CD4-positive, alpha-beta T cell treated with Interleukin-2 at 100 ng/mL for 4 hours (primary cell): Measurements from ENCODE around the gene CEMP1.
A peak's percentile ranks its signal among the peaks of the same experiment; 100 is the strongest.
"Not testable (repeated sequence)": the region's sequence is repeated elsewhere in the genome, so short reads cannot be mapped to it uniquely, and the experiment has no call there.

ENCODE experiments used
- DNase-seq: peaks from one replicate; pipeline ENCODE4 v3.0.0-alpha.2; 2020; ENCODE audit warnings: low spot score

Gene CEMP1

DNA sequence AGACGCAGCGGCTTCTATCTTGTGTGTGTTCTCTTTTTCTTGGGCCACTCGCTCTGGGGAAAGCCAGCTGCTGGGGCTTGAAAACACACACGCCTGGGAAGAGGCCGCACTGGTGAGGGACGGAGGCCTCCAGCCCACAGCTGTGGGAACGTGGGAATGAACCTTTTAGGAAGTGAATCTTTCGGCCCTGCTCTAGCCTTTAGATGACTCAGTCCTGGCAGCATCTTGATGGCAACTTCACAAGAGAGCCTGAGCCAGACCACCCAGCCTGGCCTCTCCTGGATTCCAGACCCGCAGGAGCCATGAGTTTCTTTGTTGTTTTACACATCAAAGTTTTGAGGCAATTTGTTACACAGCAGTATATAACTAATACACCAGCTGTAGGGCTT is 4.4 kb upstream of the CEMP1 start:
- no peak for DNase-seq

DNA sequence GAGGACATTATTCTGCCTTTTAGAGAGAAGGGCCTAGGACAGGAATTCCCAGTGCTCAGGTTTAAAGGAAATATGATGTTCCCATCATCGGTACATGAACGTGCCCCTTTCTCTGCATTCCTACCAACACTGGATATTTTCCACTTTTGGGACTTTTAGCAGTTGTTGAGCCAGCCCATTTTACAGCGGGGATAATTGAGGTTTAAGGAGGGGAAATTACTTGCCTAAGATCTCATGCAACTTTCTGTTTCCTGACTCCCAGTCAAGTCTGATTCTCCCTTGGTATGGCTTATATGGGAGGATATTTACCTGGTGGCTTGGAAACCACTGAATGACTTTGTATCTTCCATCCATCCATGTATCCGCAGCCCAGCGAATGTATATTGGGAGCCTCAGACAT is 3.1 kb upstream of the CEMP1 start:
- not testable (repeated sequence) for DNase-seq

DNA sequence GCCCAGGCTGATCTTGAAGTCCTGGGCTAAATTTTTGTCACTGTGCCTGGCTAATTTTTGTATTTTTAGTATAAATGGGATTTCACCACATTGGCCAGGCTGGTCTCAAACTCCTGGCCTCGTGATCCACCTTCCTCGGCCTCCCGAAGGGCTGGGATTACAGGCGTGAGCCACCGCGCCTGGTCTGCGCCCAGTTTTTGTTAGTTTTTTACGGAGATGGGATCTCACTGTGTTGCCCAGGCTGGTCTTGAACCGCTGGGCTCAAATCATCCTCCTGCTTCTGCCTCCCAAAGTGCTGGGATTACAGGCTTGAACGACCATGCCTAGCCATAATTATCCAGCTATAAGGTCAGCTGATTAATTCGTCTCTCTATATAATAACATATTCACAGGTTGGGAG is 2.7 kb upstream of the CEMP1 start:
- DNase-seq = no peak

DNA sequence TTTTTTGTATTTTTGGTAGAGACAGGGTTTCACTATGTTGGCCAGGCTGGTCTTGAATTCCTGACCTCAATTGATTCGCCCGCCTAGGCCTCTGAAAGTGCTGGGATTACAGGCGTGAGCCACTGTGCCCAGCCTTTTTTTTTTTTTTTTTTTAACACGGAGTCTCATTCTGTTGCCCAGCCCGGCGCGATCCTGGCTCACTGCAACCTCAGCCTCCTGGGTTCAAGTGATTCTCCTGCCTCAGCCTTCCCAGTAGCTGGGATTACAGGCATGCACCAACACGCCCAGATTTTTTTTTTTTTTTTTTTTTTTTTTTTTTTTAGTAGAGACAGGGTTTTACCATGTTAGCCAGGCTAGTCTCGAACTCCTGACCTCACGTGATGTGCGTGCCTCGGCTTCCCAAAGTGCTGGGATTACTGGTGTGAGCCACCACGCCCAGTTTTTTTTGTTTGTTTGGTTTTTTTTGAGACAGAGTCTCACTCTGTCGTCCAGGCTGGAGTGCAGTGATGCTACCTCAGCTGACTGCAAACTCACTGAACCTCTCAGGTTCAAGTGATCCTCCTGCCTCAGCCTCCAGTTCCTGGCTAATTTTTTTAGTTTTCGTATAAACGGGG is 2.0 kb upstream of the CEMP1 start:
- DNase-seq = not testable (repeated sequence)

DNA sequence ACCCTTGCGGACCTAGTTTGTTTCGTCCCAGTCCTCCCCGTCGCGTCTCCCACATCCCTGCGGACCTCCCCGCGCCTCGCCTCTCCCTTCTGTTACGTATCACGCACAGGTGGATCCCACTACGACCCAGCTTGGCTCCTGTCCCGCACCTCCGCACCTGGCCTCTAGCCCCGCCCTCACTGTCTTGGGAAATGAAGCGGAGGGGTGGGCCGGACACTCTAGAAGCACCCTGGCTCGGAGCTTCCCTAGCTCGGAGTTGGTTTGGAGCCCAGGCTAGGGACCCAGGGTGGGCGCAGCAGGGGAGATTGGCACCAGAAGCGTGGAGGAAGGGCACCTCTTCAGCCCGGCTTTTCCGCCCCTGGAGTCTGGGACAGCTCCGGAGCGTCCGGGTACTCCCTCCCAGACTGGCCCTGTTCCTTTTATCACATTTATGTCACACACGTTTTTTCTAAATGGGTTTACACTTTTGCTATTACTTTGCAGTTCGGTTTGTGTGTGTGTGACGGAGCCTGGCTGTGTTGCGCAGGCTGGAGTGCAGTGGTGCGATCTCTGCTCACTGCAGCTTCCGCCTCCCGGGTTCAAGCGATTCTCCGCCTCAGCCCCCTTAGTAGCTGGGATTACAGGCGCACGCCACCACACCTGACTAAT is 1.4 kb upstream of the CEMP1 start:
- peak; percentile 67 for DNase-seq

DNA sequence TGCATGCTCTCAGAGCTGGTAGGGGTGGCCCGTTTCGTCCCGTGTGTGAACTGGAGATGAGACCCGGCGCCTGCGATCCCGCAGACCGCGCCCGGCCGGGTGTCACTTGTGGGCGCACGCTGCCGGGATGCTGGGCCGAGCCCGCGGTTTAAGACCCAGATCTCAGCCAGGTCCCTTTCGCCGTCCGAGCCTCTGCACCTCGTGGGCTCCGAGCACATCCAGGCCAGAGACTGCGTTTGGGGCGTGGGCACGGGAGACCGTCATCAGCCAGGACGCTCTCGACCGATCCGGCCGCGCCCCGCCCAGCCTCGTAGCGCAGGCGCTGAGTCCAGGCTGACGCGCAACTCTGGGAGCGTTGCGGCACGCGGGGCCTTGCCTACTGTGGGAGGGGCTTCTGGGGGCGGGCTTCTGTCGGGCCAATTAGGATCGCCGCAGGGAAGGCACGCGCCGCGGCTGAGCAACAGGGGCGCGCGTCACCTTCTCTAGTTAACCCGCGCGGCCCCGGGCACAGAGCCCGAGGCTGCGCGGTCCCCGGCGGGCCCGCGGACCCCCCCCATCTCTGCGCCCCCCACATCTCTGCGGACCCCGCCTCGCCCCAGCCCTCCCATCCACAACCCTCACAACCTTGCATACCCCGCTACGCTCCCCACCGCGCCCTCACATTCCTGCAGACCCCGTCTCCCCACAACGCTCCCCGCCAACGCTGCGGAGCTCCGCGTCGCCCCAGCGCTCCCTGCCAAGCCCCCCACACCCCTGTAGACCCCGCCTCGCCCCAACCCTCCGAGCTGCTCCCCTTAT is 687 bp upstream of the CEMP1 start:
- DNase-seq = peak; percentile 97

DNA sequence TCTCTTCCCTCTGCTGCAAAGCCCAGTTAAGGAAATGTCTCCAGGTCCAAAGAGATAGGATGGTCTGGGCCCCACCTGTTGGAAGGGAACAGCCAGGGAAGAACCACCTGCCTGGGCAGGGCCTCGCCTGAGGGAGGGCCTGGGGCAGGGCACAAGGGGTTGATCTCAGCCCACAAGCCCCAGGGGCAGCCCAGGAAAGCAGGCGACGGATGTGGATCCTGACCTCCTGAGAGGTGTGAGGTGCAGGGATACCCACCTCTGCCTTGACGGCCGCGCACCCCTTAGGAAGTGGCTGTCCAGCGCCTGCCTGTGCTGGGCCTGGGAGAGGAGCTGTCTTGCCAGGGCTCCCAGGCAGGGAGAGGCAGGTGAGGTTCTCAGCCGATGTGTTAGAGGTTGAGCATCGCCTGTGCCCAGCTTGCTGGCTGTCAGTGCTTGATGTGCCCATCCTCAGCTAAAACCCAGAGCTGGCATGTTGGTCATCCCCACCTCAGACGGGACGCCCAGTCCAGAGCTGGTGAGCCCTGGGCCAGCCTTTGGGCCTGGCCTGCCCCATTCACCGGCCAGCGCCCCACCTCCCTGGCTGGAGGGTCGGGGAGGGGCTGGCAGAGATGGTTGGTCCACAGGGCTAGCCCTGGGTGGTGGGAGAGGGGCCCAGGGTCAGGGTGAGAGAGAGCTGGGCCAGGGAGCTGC is 434 bp downstream of the CEMP1 start:
- no peak for DNase-seq

DNA sequence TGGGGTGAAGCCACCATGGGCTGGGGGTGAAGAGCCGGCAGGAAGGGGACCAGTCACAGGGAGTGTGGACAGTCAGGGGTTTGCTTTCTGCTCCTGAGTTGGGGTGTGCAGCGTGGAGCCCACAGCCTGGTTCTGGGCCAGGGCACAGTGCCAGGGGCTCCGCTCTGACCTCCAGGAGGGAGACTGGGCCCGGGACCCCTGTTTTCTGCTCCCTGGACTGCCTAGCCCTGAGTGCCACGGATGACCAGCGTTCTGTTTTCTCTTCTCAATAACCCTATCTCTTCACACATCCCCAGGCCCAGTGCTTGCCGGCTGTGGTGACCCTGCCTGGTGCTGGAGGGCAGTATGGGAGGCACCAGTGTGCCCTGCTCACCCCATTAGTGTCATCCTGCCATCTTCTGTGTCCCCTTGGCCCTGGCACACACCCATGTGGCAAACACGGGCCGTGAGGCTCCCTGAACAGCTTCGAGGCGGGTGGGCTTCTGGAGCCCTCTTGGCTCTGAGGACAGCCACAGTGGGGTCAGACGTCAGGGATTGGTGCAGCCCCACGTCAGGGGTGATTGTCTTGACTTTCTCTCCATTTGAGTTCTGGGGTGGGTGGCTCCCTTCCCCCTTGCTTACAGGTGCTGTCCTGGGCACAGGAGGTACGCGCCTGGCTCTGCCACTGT is 1.1 kb downstream of the CEMP1 start:
- no peak for DNase-seq

DNA sequence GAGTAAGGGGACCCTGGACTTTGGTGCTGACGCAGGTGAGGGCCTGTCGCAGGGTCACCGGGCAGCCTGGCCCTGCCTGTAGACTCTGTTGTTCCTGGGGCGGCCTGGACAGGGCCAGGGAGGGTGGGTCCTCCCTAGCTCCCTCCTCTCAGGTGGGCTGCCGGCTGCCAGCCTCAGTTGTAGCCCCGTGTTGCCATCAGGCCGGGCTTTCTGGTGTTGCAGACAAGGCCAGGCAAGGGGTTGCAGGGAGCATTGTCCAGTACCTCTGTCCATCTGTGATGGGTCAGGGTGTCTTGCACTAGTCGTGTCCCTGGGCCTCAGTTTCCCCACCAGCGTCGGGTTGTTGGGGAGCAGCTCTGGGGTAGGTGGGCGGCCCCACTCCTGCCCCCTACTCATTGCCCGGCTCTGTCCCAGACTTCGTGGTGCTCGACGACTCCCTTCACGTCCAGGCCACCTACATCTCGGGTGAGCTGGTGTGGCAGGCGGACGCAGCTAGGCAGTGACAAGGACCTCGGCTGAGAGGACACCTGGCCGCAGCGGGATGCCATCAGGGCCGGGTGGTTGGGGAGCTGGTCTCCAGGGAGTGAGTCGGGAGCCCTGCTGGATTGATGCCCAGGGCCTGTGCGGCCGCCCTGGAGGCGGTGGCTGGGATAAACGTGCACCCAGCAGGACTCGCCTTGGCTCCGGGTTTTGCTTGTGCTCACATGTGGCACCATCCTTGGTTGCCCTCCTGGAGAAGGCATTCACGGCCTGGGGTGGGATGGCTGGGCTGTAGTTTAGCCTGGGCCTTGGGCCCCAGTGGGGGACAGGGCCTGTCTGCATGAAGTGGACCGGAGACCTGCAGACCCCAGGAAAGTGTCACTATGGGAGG is 1.9 kb downstream of the CEMP1 start:
- no peak for DNase-seq

DNA sequence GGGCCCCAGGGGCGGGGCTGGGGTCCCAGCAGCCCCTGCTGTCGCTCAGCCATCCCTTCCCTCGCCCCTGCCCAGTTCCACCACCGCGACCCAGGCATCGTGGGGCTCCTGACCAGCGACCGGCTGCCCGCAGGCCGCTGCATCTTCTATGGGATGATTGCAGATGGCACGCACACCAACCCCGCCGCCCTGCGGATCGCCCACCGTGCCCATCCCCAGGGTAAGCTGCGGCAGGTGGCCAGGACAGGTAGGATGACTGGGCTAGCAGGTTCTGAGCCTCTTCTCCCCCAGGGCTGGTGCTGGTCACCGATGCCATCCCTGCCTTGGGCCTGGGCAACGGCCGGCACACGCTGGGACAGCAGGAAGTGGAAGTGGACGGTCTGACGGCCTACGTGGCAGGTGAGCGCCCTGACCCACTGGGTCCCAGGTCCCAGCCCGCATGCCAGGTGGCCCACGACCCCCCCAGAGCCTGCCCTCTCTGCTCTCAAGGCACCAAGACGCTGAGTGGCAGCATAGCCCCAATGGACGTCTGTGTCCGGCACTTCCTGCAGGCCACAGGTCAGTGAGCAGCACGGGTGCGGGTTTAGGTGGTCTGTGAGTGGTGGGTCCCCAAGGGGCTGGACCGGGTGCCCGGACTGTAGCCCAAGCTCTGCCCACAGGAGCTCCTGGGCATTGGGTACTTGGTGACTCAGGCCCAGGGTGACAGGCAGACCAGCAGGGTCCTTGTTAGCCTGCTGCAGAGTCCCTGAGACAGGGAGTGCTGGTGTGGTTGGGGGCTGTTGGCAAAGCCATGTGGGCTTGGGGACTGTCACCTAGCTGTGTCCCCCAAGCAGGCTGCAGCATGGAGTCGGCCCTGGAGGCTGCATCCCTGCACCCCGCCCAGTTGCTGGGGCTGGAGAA is 2.8 kb downstream of the CEMP1 start:
- no peak for DNase-seq

DNA sequence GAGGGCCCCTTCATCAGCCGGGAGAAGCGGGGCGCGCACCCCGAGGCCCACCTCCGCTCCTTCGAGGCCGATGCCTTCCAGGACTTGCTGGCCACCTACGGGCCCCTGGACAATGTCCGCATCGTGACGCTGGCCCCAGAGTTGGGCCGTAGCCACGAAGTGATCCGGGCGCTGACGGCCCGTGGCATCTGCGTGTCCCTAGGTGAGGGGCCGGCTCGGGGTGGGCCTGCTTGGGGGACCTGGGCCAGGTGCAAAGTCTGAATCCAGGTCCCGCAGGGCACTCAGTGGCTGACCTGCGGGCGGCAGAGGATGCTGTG is 3.5 kb downstream of the CEMP1 start:
- no peak for DNase-seq

DNA sequence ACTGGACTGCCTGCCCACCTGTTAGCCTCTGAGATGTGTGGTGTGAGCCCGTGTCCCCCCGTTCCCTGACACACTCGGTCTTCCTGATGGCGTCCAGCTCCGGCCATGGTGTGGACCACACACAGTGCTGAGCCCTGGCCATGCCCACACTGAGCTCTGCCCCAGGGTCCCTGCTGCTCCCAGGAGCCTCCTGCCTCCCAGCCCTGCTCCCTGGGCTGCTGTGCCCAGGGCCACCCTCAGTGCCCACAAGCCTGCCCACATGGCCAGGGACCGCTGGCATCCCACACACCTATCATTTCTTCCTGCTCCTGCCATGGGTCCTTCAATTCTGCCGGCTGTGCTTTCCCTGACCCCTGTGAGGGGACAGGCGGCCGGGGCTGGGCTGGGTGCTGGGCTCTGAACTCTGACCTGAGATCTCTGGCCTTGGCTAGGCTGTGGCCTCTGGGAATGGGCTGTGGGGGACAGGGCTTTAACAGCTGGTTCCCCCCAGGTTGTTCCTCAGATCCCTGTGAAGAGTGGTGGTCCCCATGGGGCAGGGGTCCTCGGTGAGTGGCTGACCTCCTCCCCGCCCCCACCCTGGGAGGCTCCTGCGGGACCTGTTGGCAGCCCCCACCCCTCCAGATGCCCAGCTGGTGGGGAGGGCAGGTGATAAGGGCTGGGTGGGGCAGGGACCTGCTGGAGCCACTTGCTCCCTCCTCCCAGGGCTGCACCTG is 4.0 kb downstream of the CEMP1 start:
- DNase-seq = no peak

DNA sequence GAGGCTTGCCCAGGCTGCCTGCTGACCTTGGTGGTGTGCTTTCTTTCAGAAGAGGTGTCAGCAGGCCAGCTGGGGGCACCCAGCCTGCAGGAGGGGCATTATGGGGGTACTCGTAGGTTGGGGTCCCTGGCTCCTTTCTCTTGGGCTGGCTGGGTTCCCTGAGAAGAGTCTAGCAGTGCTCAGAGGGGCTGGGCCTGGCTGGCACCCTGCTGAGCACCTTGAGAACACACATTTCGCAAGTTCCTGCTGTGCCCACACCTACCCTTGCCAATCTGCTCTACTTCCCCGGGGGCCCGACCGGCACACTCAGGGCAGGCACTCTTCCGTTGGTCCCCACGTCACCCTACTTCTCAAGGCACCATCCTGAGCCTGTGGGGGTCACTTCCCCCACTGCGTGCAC is 5.1 kb downstream of the CEMP1 start:
- DNase-seq = no peak

DNA sequence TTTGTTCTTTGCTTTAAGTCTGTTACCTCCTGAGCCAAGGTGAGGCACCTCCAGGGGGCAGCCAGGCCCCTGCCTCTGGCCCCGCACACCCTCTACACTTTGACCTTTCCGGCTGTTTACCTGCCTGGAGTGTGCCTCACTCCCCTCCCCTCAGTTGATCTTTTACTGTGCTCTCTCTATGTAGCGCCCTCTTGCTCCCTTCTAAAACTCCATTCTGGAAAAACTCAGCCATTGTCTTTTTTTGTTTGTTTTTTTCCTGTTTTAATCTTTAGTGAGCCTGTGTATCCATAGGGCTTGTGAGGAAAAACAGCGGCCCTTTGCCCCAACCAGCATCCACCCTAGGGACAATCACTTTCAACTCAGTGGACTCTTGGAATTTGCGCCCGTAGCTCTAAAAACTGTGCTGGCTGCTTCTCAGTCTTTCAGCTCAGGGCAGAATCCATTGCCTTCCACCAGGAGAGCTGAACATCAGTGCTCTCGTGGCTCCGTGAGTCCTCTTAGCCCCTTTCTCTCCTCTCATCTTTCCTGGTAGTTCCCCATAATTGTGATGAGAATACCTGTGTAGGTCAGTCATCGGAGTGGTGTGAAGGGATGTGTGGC is 6.8 kb downstream of the CEMP1 start:
- no peak for DNase-seq

DNA sequence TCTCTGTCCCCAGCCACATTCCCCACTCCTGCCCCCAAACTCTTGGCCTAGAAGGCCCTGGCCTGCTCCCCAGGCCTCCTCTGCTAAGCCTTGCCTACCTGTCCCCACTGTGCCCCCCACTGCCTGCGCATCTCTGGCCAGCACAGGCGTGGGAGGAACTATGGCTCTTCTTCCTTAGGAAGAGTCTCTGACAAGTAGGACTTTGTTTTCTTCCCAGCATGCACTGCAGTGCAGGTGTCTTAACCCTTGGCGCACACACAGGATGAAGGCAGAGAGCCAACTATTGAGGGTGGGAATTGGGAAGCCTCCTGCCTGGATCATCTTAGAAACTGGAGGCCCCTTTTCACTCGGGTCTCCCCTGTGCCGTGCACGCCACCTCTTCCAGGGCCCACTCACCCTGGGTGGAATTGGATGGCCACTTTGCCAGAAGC is 7.4 kb downstream of the CEMP1 start:
- DNase-seq = no peak

DNA sequence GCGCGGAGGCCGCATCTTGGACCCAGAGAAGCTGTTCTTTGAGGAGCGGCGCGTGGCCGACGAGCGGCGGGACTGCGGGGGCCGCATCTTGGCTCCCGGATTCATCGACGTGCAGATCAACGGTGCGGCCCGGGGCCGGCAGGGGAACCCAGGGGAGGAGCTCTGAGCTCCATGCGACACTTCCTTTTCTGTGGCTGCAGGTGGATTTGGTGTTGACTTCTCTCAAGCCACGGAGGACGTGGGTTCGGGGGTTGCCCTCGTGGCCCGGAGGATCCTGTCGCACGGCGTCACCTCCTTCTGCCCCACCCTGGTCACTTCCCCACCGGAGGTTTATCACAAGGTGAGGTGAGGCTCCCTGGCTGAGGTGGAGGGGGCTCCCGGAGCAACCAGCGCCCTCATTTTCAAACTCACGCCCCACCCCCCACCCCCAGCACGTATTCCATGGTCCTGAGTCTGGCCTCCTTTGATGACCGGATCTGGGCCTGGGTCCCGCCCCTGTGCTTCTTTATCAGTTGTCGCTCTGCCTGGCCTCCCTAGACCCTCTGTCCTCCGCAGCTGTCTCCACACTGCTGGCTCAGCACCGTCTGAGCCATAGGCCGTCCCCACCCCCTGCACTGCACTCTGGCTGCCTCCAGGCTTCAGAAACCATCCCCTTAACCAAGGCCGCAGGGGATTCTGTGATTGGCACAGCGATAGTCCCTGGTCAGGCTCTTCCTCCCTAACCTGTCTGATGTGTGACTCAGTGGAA is 10.2 kb downstream of the CEMP1 start:
- peak; percentile 54 for DNase-seq

DNA sequence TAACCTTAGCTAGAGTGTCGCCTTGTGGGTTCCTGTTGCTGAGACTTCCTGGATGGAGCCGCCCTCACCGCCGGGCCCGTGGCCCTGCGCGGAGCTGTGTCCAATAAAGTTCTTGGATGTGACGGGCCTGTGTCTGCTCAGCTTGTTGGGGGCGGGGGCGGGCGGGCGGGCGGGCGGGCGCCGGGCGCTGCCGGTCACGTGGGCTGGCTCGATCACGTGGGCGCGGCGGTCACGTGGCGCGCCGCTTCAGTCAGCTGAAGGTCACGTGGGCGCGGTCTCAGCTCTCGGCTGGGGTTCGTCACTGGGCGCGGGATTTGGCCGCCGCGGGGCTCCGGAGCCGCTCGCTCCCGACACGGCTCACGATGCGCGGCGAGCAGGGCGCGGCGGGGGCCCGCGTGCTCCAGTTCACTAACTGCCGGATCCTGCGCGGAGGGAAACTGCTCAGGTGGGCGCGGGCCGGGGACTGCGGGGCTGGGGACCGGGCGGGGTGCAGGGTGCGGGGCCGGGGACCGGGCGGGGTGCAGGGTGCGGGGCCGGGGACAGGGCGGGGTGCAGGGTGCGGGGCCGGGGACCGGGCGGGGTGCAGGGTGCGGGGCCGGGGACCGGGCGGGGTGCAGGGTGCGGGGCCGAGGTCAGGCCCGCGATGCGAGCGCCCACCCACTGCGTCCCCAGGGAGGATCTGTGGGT is 11.0 kb downstream of the CEMP1 start, which contains the start of gene AMDHD2:
AMDHD2 (plus strand) TSS at position 275 of the 687 bp plus-strand sequence; CDS start at position 363, 88 bp downstream.
- DNase-seq = peak; percentile 87

DNA sequence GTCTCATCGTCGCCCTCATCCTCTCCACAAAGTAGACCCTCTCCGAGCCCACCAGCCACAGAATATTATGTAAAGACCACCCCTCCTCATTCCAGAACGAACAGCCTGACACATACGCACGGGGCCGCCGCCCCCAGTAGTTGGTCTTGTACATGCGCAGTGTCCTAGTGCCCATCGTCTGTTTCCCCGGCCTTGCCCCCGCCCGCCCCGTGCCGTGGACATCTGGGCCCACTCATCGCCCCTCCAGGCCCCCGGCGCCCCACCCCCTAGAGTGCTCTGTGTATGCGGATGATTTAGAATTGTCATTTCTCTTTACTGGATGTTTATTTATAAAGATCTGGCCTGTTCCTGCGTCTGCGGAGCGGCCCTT is 11.5 kb downstream of the CEMP1 start:
- DNase-seq = no peak
